Kidney (tissue), 14 donors: Measurements from ENCODE around the gene ADARB2. TPM values are rescaled to one million over a fixed set of nuclear protein-coding genes. Genes with fewer than 3 reads are reported as not detected.

Source experiments
- DNase-seq, 5 donors: peaks; one replicate each; pipeline ENCODE4 v3.0.0-alpha.2; 2013 to 2020
- FAIRE-seq: peaks from 2 replicates; lab custom pipeline; 2012; peaks lifted over from hg19 to GRCh38; lab: Jason Lieb, UNC
- H3K27ac ChIP-seq, 2 donors: one replicate each; pipeline ENCODE4 v1.7.0; 2013; ENCODE audit warnings: low read depth in 2 of 2, low read length in 2 of 2, inconsistent platforms in 1 of 2
- H3K27me3 ChIP-seq: one replicate; pipeline ENCODE4 v1.7.1; 2013; ENCODE audit warnings: low read length, inconsistent platforms; ENCODE audit not compliant: control insufficient read depth, insufficient read depth
- H3K36me3 ChIP-seq, 3 donors: one replicate each; pipeline versions ENCODE4 v1.7.0 to v1.7.1; 2013; ENCODE audit warnings: low read length in 3 of 3, control low read depth in 1 of 3, inconsistent platforms in 1 of 3; ENCODE audit not compliant: insufficient read depth in 3 of 3, control insufficient read depth in 2 of 3
- H3K4me1 ChIP-seq, 3 donors: one replicate each; pipeline versions ENCODE4 v1.7.0 to v1.7.1; 2013; ENCODE audit warnings: low read length in 3 of 3, inconsistent platforms in 1 of 3, low read depth in 1 of 3; ENCODE audit not compliant: control insufficient read depth in 2 of 3, insufficient read depth in 2 of 3
- H3K4me3 ChIP-seq, 3 donors: one replicate each; pipeline versions ENCODE4 v1.7.0 to v1.8.1; 2013; ENCODE audit warnings: low read length in 3 of 3, control low read depth in 1 of 3, inconsistent platforms in 1 of 3
- H3K9ac ChIP-seq, 3 donors: one replicate each; pipeline versions ENCODE4 v1.7.0 to v1.7.1; 2013; ENCODE audit warnings: low read length in 3 of 3, control low read depth in 1 of 3, inconsistent platforms in 1 of 3
- H3K9me3 ChIP-seq, 3 donors: one replicate each; pipeline versions ENCODE4 v1.7.0 to v1.7.1; 2013; ENCODE audit warnings: low read length in 3 of 3, control low read depth in 1 of 3, inconsistent platforms in 1 of 3; ENCODE audit not compliant: control insufficient read depth in 2 of 3, insufficient read depth in 1 of 3
- CTCF ChIP-seq: IDR thresholded peaks from 3 replicates; pipeline ENCODE4 v1.5.1; 2012; ENCODE audit warnings: mild to moderate bottlenecking, moderate library complexity, borderline replicate concordance; ENCODE audit not compliant: insufficient read depth; ENCODE audit errors: extremely low read depth
- intact Hi-C: fragments of 100-400 bp; cut with DNase I; formaldehyde crosslinking; loops from one replicate; pipeline ENCODE4 v1.11.1; 2022
- polyA plus RNA-seq: library from polyadenylated mRNA; stranded (reverse); fragments of 350-450 nt; fragmentation: Illumina TruSeq; extraction: RNeasy Lipid Tissue Mini Kit (QIAGEN cat#74804); gene quantifications from one replicate; pipeline ENCODE4 v1.2.3, GENCODE V29; 2014; ENCODE audit warnings: low read depth, low replicate concordance; ENCODE audit not compliant: insufficient read depth
- total RNA-seq: library from RNA; stranded (reverse); fragmentation: NEBNext Ultra II Directional; extraction: Animal tissue kit (Norgen Biotek cat#: 25700); gene quantifications from one replicate; pipeline ENCODE4 v1.2.1, GENCODE V29; 2021
- donor health status: control.
- donor health status: control.
- donor health status: control.
- donor health status: control.
- donor health status: control.
- donor health status: DM: yes; HTN: yes; CAD: no.
- donor health status: Normal renal cell carcinoma (clear cell type).

ADARB2 gene
- total and polyA plus RNA-seq, 2 donors from 2014 or later: 1.0 to 1.3 TPM

GRCh38 chr10:1581189-1581588 lies 156.1 kb downstream of the ADARB2 start:
- FAIRE-seq (no peak), DNase-seq (peak in 1 of 5 donors; percentile 28)
- no peaks in the 10 kb centered on the region for H3K9me3 ChIP-seq
- H3K27ac ChIP-seq: no peak overlapping the region
- TF ChIP-seq CTCF: no peak
- intact Hi-C loops: no loop called here
- no peaks in the 10 kb centered on the region for H3K27me3 ChIP-seq
- no peaks in the 10 kb centered on the region for H3K4me1 ChIP-seq
- H3K4me3 ChIP-seq: no peak overlapping the region
- no peaks in the 10 kb centered on the region for H3K36me3 ChIP-seq
- no peak overlapping the region for H3K9ac ChIP-seq

GRCh38 chr10:1579671-1580070 lies 157.7 kb downstream of the ADARB2 start:
- Histone ChIP-seq H3K4me1 (no peaks in the 10 kb centered on the region), H3K9me3 (no peaks in the 10 kb centered on the region), H3K36me3 (no peaks in the 10 kb centered on the region), H3K27ac (no peak overlapping the region), H3K27me3 (no peaks in the 10 kb centered on the region), H3K4me3 (no peak overlapping the region), H3K9ac (no peak overlapping the region)
- FAIRE-seq (no peak), DNase-seq (no peak)
- TF ChIP-seq CTCF: no peak
- intact Hi-C loops: no loop called here

- intact Hi-C loops: no loop called here
- H3K4me1 ChIP-seq: no peaks in the 10 kb centered on the region
- DNase-seq: no peak
- H3K27ac ChIP-seq: no peak overlapping the region
- H3K9me3 ChIP-seq: no peaks in the 10 kb centered on the region
- H3K36me3 ChIP-seq: no peaks in the 10 kb centered on the region
- TF ChIP-seq CTCF: no peak
- H3K4me3 ChIP-seq: no peak overlapping the region
- H3K27me3 ChIP-seq: no peaks in the 10 kb centered on the region
- no peak for FAIRE-seq
- H3K9ac ChIP-seq: no peak overlapping the region
Measured at GRCh38 chr10:1579141-1579491, 158.2 kb downstream of the ADARB2 start.

GRCh38 chr10:1578392-1579140 lies 158.8 kb downstream of the ADARB2 start:
- intact Hi-C loops: no loop called here
- no peaks in the 10 kb centered on the region for H3K27me3 ChIP-seq
- no peak for TF ChIP-seq CTCF
- FAIRE-seq (no peak), DNase-seq (peak in 1 of 5 donors; percentile 49)
- no peaks in the 10 kb centered on the region for H3K9me3 ChIP-seq
- H3K4me3 ChIP-seq: no peak overlapping the region
- no peaks in the 10 kb centered on the region for H3K36me3 ChIP-seq
- H3K27ac ChIP-seq: no peak overlapping the region
- H3K9ac ChIP-seq: no peak overlapping the region
- no peaks in the 10 kb centered on the region for H3K4me1 ChIP-seq
